Activated T-cell treated with anti-CD3 and anti-CD28 coated beads, Interleukin-2, amount 50 U/mL, for 24 hours (primary cell): ENCODE measurements around the gene PNPO.
A peak's percentile ranks its signal among the peaks of the same experiment; 100 is the strongest.
"Not testable (repeated sequence)": the region's sequence is repeated elsewhere in the genome, so short reads cannot be mapped to it uniquely, and the experiment has no call there.

ENCODE experiments used
- DNase-seq: peaks from one replicate; pipeline ENCODE4 v3.0.0-alpha.2; 2020
- H3K27ac Mint-ChIP-seq: 2 replicates; pipeline ENCODE4 v1.8.0; 2020; ENCODE audit warnings: mild to moderate bottlenecking, mixed read lengths
- H3K27me3 Mint-ChIP-seq: 2 replicates; pipeline ENCODE4 v1.8.0; 2020; ENCODE audit warnings: mixed read lengths
- H3K36me3 Mint-ChIP-seq: 2 replicates; pipeline ENCODE4 v1.8.0; 2020; ENCODE audit warnings: low read depth, mixed read lengths
- H3K4me1 Mint-ChIP-seq: 2 replicates; pipeline ENCODE4 v1.8.0; 2020; ENCODE audit warnings: low read depth, mixed read lengths
- H3K4me3 Mint-ChIP-seq: 2 replicates; pipeline ENCODE4 v1.8.0; 2020; ENCODE audit warnings: mild to moderate bottlenecking, moderate library complexity, mixed read lengths
- H3K9me3 Mint-ChIP-seq: 2 replicates; pipeline ENCODE4 v1.8.0; 2020; ENCODE audit warnings: mixed read lengths

Gene PNPO

GRCh38 chr17:47929218-47930000, 12.0 kb upstream of the PNPO start:
- Mint-ChIP-seq H3K27ac (peak overlapping the region; percentile 12), H3K27me3 (no peaks in the 10 kb centered on the region), H3K36me3 (peaks cover 61% of the 10 kb centered on the region), H3K4me3 (no peak overlapping the region), H3K4me1 (peaks cover 5% of the 10 kb centered on the region), H3K9me3 (no peaks in the 10 kb centered on the region)
- DNase-seq = no peak

GRCh38 chr17:47931848-47932247, 9.5 kb upstream of the PNPO start:
- Mint-ChIP-seq H3K4me3 (no peak overlapping the region), H3K27me3 (no peaks in the 10 kb centered on the region), H3K9me3 (no peaks in the 10 kb centered on the region), H3K36me3 (peaks cover 40% of the 10 kb centered on the region), H3K4me1 (peaks cover 8% of the 10 kb centered on the region), H3K27ac (no peak overlapping the region)
- no peak for DNase-seq

GRCh38 chr17:47934856-47935255, 6.5 kb upstream of the PNPO start:
- H3K4me1 Mint-ChIP-seq = peaks cover 13% of the 10 kb centered on the region
- peak overlapping the region; percentile 68 for H3K27ac Mint-ChIP-seq
- no peaks in the 10 kb centered on the region for H3K27me3 Mint-ChIP-seq
- peaks cover 11% of the 10 kb centered on the region for H3K36me3 Mint-ChIP-seq
- no peaks in the 10 kb centered on the region for H3K9me3 Mint-ChIP-seq
- H3K4me3 Mint-ChIP-seq = no peak overlapping the region
- no peak for DNase-seq

GRCh38 chr17:47935468-47935867, 5.9 kb upstream of the PNPO start:
- not testable (repeated sequence) for H3K4me3 Mint-ChIP-seq, H3K9me3 Mint-ChIP-seq, H3K27ac Mint-ChIP-seq, H3K36me3 Mint-ChIP-seq, H3K27me3 Mint-ChIP-seq, DNase-seq
- H3K4me1 Mint-ChIP-seq = peaks cover 18% of the 10 kb centered on the region

- peaks cover 3% of the 10 kb centered on the region for H3K36me3 Mint-ChIP-seq
- no peak for DNase-seq
- no peak overlapping the region for H3K27ac Mint-ChIP-seq
- H3K4me3 Mint-ChIP-seq = no peak overlapping the region
- peaks cover 3% of the 10 kb centered on the region for H3K9me3 Mint-ChIP-seq
- peaks cover 21% of the 10 kb centered on the region for H3K4me1 Mint-ChIP-seq
- no peaks in the 10 kb centered on the region for H3K27me3 Mint-ChIP-seq
Measured at GRCh38 chr17:47935961-47936360, 5.4 kb upstream of the PNPO start.

GRCh38 chr17:47937941-47938340, 3.4 kb upstream of the PNPO start:
- no peak for DNase-seq
- no peak overlapping the region for H3K4me3 Mint-ChIP-seq
- H3K4me1 Mint-ChIP-seq = peaks cover 35% of the 10 kb centered on the region
- H3K27ac Mint-ChIP-seq = no peak overlapping the region
- peaks cover 10% of the 10 kb centered on the region for H3K36me3 Mint-ChIP-seq
- no peaks in the 10 kb centered on the region for H3K27me3 Mint-ChIP-seq
- peaks cover 6% of the 10 kb centered on the region for H3K9me3 Mint-ChIP-seq

GRCh38 chr17:47942096-47942510, 732 bp downstream of the PNPO start:
- H3K4me1 Mint-ChIP-seq = peaks cover 72% of the 10 kb centered on the region
- no peaks in the 10 kb centered on the region for H3K27me3 Mint-ChIP-seq
- peaks cover 6% of the 10 kb centered on the region for H3K9me3 Mint-ChIP-seq
- peaks cover 48% of the 10 kb centered on the region for H3K36me3 Mint-ChIP-seq
- peak overlapping the region; percentile 97 for H3K27ac Mint-ChIP-seq
- H3K4me3 Mint-ChIP-seq = peak overlapping the region; percentile 89
- DNase-seq = peak; percentile 44

- peaks cover 6% of the 10 kb centered on the region for H3K9me3 Mint-ChIP-seq
- H3K4me3 Mint-ChIP-seq = peak overlapping the region; percentile 89
- peaks cover 74% of the 10 kb centered on the region for H3K4me1 Mint-ChIP-seq
- peaks cover 51% of the 10 kb centered on the region for H3K36me3 Mint-ChIP-seq
- no peak for DNase-seq
- H3K27me3 Mint-ChIP-seq = no peaks in the 10 kb centered on the region
- H3K27ac Mint-ChIP-seq = peak overlapping the region; percentile 97
Measured at GRCh38 chr17:47942568-47942967, 1.2 kb downstream of the PNPO start.

- Mint-ChIP-seq H3K27me3 (no peaks in the 10 kb centered on the region), H3K27ac (peak overlapping the region; percentile 85), H3K9me3 (peaks cover 6% of the 10 kb centered on the region), H3K4me1 (peaks cover 78% of the 10 kb centered on the region), H3K36me3 (peaks cover 75% of the 10 kb centered on the region), H3K4me3 (peak overlapping the region; percentile 23)
- DNase-seq = no peak
Measured at GRCh38 chr17:47945080-47945479, 3.7 kb downstream of the PNPO start.

- Mint-ChIP-seq H3K4me3 (peak overlapping the region; percentile 23), H3K9me3 (peaks cover 5% of the 10 kb centered on the region), H3K27me3 (no peaks in the 10 kb centered on the region), H3K36me3 (peaks cover 80% of the 10 kb centered on the region), H3K4me1 (peaks cover 74% of the 10 kb centered on the region), H3K27ac (peak overlapping the region; percentile 85)
- no peak for DNase-seq
Measured at GRCh38 chr17:47945529-47946508, 4.4 kb downstream of the PNPO start.

GRCh38 chr17:47946516-47946915, 5.1 kb downstream of the PNPO start:
- Mint-ChIP-seq H3K36me3 (peaks cover 85% of the 10 kb centered on the region), H3K27me3 (no peaks in the 10 kb centered on the region), H3K4me1 (peaks cover 69% of the 10 kb centered on the region), H3K4me3 (no peak overlapping the region), H3K27ac (peak overlapping the region; percentile 74), H3K9me3 (no peaks in the 10 kb centered on the region)
- no peak for DNase-seq

GRCh38 chr17:47946929-47947397, 5.6 kb downstream of the PNPO start:
- Mint-ChIP-seq H3K9me3 (no peaks in the 10 kb centered on the region), H3K36me3 (peaks cover 85% of the 10 kb centered on the region), H3K4me3 (no peak overlapping the region), H3K4me1 (peaks cover 69% of the 10 kb centered on the region), H3K27ac (peak overlapping the region; percentile 74), H3K27me3 (no peaks in the 10 kb centered on the region)
- DNase-seq = peak; percentile 79

- H3K4me3 Mint-ChIP-seq = no peak overlapping the region
- DNase-seq = no peak
- H3K4me1 Mint-ChIP-seq = peaks cover 53% of the 10 kb centered on the region
- peak overlapping the region; percentile 68 for H3K27ac Mint-ChIP-seq
- no peaks in the 10 kb centered on the region for H3K27me3 Mint-ChIP-seq
- peaks cover 89% of the 10 kb centered on the region for H3K36me3 Mint-ChIP-seq
- no peaks in the 10 kb centered on the region for H3K9me3 Mint-ChIP-seq
Measured at GRCh38 chr17:47948706-47949196, 7.4 kb downstream of the PNPO start.

GRCh38 chr17:47949197-47949759, 7.9 kb downstream of the PNPO start:
- Mint-ChIP-seq H3K27me3 (no peaks in the 10 kb centered on the region), H3K36me3 (peaks cover 84% of the 10 kb centered on the region), H3K4me3 (peak overlapping the region; percentile 50), H3K27ac (peak overlapping the region; percentile 68), H3K4me1 (peaks cover 47% of the 10 kb centered on the region), H3K9me3 (no peaks in the 10 kb centered on the region)
- DNase-seq = peak; percentile 84
